Motor neuron (in vitro differentiated cells): Measurements from ENCODE around the gene PBX2. TPM values are rescaled to one million over a fixed set of nuclear protein-coding genes. Genes with fewer than 3 reads are reported as not detected.
"Not testable (repeated sequence)": the region's sequence is repeated elsewhere in the genome, so short reads cannot be mapped to it uniquely, and the experiment has no call there.

ENCODE experiments used
- ATAC-seq, 8 experiments: fragments of 200-7000 bp; cut with Tn5 transposase; replicated peaks in 6 of 8; 2 replicates each; pipeline ENCODE4 v1.8.0; 2021; ENCODE audit warnings: mild to moderate bottlenecking in 8 of 8, moderate library complexity in 8 of 8
- H3K27ac ChIP-seq, 2 donors: fragments of 250-450 bp; sonication (Bioruptor Pico); 2 replicates each; pipeline ENCODE4 v1.9.0; 2021; ENCODE audit warnings: antibody characterized with exemption in 2 of 2, mild to moderate bottlenecking in 2 of 2, moderate library complexity in 1 of 2
- H3K4me1 ChIP-seq, 2 donors: fragments of 250-450 bp; sonication (Bioruptor Pico); replicated peaks in 1 of 2; 2 replicates each; pipeline ENCODE4 v1.6.1; 2021; ENCODE audit warnings: antibody characterized with exemption in 2 of 2, mild to moderate bottlenecking in 2 of 2, moderate library complexity in 1 of 2
- H3K4me3 ChIP-seq, 5 donors: fragments of 250-450 bp; sonication (Bioruptor Pico); 2 replicates each; pipeline ENCODE4 v1.9.0; 2021; ENCODE audit warnings: antibody characterized with exemption in 5 of 5, mild to moderate bottlenecking in 5 of 5, moderate library complexity in 4 of 5
- WGBS, 10 experiments: fragments of 450-650 bp; shearing (Covaris generic); methylation state at CpG; one replicate each; pipeline ENCODE4 v1.0.0; 2022; 5-methylcytosine and 5-hydroxymethylcytosine counted together
- in situ Hi-C, 9 experiments: fragments of 400-800 bp; cut with MboI; loops; one replicate each; pipeline ENCODE4 v1.15.0; 2021; ENCODE audit warnings: low sequenced_read_pairs in 9 of 9, low pct_unique_long_range_greater_than_20kb in 2 of 9; ENCODE audit not compliant: unreplicated experiment in 9 of 9
- total RNA-seq, 8 experiments: library from RNA; unstranded; fragments of 300-600 nt; gene quantifications; 2 replicates each; pipeline versions ENCODE4 v1.2.3 to v1.2.4, GENCODE V29; 2022

PBX2 gene
- total RNA-seq, 8 experiments from 2014 or later, result 25.9 to 78.8 (median 48.0) TPM

DNA sequence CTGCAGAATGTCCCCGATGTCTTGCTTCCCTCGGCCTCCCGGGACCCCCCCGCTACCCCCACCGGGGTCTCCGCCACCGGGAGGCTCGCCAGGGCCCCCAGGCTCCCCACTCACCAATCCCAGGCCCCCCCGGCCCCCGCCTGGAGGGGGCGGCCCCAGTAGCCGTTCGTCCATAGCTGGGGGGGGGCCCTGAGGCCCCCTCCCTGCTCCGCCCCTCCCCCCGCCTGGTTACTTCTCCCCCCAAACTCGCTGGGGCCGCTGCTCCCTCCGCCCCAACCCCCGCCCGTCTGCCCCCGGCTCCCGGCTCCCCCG lies 304 bp downstream of the PBX2 start:
- peak overlapping the region; percentile 86 to 88 for H3K27ac ChIP-seq
- in situ Hi-C loops, result loop anchor here in 1 of 9 experiments (25.0 kb wide), 1 partner anchor 652 kb away; the partner anchor contains the start of genes ATP6V1G2, DDX39B, MCCD1 and NFKBIL1
- no CpG with 5 or more reads among the region's 23 CpGs for WGBS, 10 experiments

GRCh38 chr6:32189069-32189741 lies 797 bp downstream of the PBX2 start:
- peak overlapping the region; percentile 86 to 88 for H3K27ac ChIP-seq
- in situ Hi-C loops, result loop anchor here in 1 of 9 experiments (25.0 kb wide), 1 partner anchor 652 kb away; the partner anchor contains the start of genes ATP6V1G2, DDX39B, MCCD1 and NFKBIL1
- peaks cover 20 to 34% of the 10 kb centered on the region in 2 donors for H3K4me1 ChIP-seq
- peak in 5 of 8 experiments; percentile 9 to 62 (median 51) for ATAC-seq
- WGBS, 10 experiments, result 0% methylated on average over 1 of the region's 10 CpGs; no CpG with 5 or more reads in 8 of the 10 experiments
- H3K4me3 ChIP-seq, result peak overlapping the region; percentile 42 to 68 (median 65)

More for the DNA sequence above, 304 bp downstream of the PBX2 start:
- Histone ChIP-seq H3K4me1 (peaks cover 19 to 32% of the 10 kb centered on the region in 2 donors), H3K4me3 (peak overlapping the region; percentile 42 to 68 (median 65))
- ATAC-seq, result no peak

GRCh38 chr6:32188381-32189068 lies 1.5 kb downstream of the PBX2 start:
- H3K4me3 ChIP-seq, result peak overlapping the region; percentile 42 to 68 (median 65)
- peaks cover 21 to 36% of the 10 kb centered on the region in 2 donors for H3K4me1 ChIP-seq
- WGBS, 10 experiments, result 0 to 20% (median 14%) methylated on average over 1 to 2 of the region's 13 CpGs; no CpG with 5 or more reads in 5 of the 10 experiments
- H3K27ac ChIP-seq, result peak overlapping the region; percentile 86 to 88
- ATAC-seq, result peak; percentile 1 to 36 (median 14)
- in situ Hi-C loops, result loop anchor here in 1 of 9 experiments (25.0 kb wide), 1 partner anchor 651 kb away; the partner anchor contains the start of genes ATP6V1G2, DDX39B, MCCD1 and NFKBIL1

DNA sequence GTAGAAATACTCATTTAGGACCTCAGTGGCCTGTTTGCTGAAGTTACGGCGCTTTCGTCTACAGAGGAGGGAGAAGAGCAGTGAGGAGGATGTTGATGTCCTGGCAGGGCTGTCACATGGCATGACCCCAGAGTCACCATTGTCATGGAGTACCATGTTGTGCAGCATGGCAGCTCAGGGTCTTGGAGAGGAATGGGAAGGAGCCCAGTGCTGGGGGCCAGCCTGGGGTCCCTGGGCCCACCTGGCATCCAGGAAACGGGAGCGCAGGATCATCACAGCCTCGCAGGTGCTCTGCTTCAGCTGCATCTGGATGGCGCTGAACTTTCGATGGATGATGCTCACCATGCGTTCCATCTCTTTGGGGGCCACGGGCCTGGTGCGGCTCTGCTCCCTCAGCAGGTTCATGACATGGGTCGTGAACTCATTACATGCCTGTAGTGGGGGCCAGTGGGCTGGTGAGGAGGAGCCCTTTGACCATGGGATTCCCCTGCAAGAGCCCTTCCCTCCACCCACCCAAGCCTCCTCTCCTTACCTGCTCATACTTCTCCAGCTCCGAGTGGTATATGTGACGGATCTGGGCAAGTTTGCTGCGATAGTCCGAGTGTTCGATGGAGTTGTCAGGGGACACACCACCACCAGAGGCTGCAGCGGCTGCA lies 2.1 kb downstream of the PBX2 start:
- in situ Hi-C loops, result loop anchor here in 1 of 9 experiments (25.0 kb wide), 1 partner anchor 651 kb away; the partner anchor contains the start of genes ATP6V1G2, DDX39B, MCCD1 and NFKBIL1
- WGBS, 10 experiments, result 80 to 100% (median 98%) methylated on average over 2 to 5 of the region's 18 CpGs; no CpG with 5 or more reads in 6 of the 10 experiments
- ATAC-seq, result not testable (repeated sequence)

GRCh38 chr6:32187009-32187709 lies 2.8 kb downstream of the PBX2 start:
- peaks cover 21 to 36% of the 10 kb centered on the region in 2 donors for H3K4me1 ChIP-seq
- no peak overlapping the region for H3K4me3 ChIP-seq
- no peak for ATAC-seq
- H3K27ac ChIP-seq, result no peak overlapping the region
- 87 to 100% (median 90%) methylated on average over 2 to 5 of the region's 12 CpGs; no CpG with 5 or more reads in 5 of the 10 experiments for WGBS, 10 experiments
- in situ Hi-C loops, result loop anchor here in 1 of 9 experiments (25.0 kb wide), 1 partner anchor 650 kb away; the partner anchor contains the start of genes ATP6V1G2, DDX39B, MCCD1 and NFKBIL1

More for the DNA sequence above, 2.1 kb downstream of the PBX2 start:
- Histone ChIP-seq H3K4me1 (peaks cover 21 to 36% of the 10 kb centered on the region in 2 donors), H3K4me3 (peak overlapping the region in 4 of 5 donors; percentile 42 to 68 (median 62))
- not testable (repeated sequence) for H3K27ac ChIP-seq

- 33 to 100% (median 75%) methylated on average over 3 to 6 of the region's 10 CpGs; no CpG with 5 or more reads in 3 of the 10 experiments for WGBS, 10 experiments
- H3K4me3 ChIP-seq, ATAC-seq: not testable (repeated sequence)
- Histone ChIP-seq H3K4me1 (peaks cover 21 to 36% of the 10 kb centered on the region in 2 donors), H3K27ac (peak overlapping the region in 1 of 2 donors; percentile 56)
- in situ Hi-C loops, result loop anchor here in 1 of 9 experiments (25.0 kb wide), 1 partner anchor 649 kb away; the partner anchor contains the start of genes ATP6V1G2, DDX39B, MCCD1 and NFKBIL1
Measured at GRCh38 chr6:32186151-32186840, 3.7 kb downstream of the PBX2 start.

DNA sequence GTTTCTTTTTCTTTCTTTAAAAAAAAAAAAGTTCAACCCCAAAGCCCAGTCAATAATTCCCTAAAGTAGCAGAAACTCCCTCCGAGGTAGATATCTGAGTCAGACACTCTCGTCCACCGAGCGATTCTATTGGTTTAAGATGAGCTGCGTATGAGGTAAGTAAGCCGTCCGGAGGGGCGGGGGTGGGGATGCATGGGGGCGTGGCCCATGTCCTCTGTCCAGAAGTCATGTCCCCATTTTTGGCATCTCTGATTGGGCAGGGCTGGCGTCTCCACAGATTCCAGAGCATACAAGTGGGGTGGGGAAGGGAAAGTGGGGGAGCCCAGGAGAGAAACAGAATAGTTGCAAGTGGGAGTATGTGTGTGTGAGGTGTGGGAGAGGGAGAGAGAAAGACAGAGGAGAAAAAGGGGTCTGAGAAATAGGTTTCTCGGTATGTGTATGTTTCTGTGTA lies 4.3 kb downstream of the PBX2 start:
- in situ Hi-C loops, result loop anchor here in 1 of 9 experiments (25.0 kb wide), 1 partner anchor 648 kb away; the partner anchor contains the start of genes ATP6V1G2, DDX39B, MCCD1 and NFKBIL1
- H3K4me1 ChIP-seq, result peaks cover 15 to 33% of the 10 kb centered on the region in 2 donors
- WGBS, 10 experiments, result 0 to 60% (median 1%) methylated on average over 1 to 9 of the region's 11 CpGs; no CpG with 5 or more reads in 6 of the 10 experiments
- H3K27ac ChIP-seq, result peak overlapping the region in 1 of 2 donors; percentile 56
- peak; percentile 18 to 74 (median 36) for ATAC-seq
- not testable (repeated sequence) for H3K4me3 ChIP-seq

DNA sequence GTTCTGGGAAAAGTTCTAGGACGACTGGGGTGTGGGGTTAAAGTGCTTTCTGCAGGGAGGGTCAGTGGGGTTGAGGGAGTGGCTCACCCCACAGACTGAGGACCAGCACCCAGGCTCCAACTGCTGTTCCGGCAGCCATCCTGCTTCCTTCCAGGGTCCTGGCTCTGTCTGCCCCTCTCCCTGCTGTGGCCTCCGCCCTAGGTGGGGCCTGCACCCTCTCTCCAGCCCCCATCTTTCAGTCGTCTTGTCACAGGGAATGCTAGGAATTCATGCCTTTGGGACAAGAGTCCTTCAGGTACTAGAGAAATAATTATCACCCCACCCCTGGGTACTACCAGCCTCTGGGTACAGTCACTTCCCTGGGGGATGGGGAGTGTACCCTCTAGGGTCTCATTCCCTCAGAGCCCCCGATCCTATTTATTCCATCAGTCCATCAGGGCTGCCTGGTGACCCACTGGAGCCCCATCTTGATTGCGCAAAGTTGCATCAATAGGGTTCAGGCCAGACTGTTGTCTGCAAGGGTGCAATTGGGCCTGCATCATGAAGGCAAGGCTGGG lies 5.8 kb downstream of the PBX2 start, which contains the start of gene AGER:
AGER (minus strand) TSS at position 170 of the 557 bp plus-strand sequence; CDS start at position 139, 31 bp downstream.
- Histone ChIP-seq H3K4me3 (no peak within 1 kb of the TSS), H3K4me1 (peaks cover 18 to 38% of the 10 kb centered on the region in 2 donors), H3K27ac (peak within 1 kb of the TSS; percentile 37 to 66)
- ATAC-seq, result no peak
- in situ Hi-C loops, result loop anchor here in 1 of 9 experiments (25.0 kb wide), 1 partner anchor 647 kb away; the partner anchor contains the start of genes ATP6V1G2, DDX39B, MCCD1 and NFKBIL1
- 0 to 100% (median 93%) methylated on average over 1 to 2 of the region's 6 CpGs; no CpG with 5 or more reads in 5 of the 10 experiments for WGBS, 10 experiments

DNA sequence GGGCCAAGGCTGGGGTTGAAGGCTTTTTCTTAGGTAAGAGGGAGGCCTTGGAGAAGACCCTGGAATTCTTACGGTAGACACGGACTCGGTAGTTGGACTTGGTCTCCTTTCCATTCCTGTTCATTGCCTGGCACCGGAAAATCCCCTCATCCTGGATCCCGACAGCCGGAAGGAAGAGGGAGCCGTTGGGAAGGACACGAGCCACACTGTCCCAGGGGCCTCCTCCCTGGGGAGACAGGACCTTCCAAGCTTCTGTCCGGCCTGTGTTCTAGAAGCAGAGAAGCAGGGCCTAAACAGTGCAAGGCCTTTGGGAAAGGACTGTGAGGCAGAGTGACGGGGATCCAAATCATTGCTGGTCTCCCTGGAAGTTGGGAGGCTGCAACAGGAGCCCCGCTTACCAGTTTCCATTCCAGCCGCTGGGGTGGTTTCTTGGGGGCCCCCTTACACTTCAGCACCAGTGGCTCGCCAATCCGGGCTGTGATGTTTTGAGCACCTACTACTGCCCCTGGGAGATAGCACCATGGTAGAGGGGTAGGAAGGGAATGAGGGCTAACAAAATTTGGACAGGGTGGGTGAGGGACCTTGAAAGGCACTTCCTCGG lies 6.4 kb downstream of the PBX2 start:
- Histone ChIP-seq H3K27ac (peak overlapping the region; percentile 12 to 37), H3K4me3 (no peak overlapping the region), H3K4me1 (peaks cover 20 to 36% of the 10 kb centered on the region in 2 donors)
- WGBS, 10 experiments, result 77 to 100% (median 98%) methylated on average over 1 to 9 of the region's 15 CpGs; no CpG with 5 or more reads in 2 of the 10 experiments
- in situ Hi-C loops, result loop anchor here in 1 of 9 experiments (25.0 kb wide), 1 partner anchor 646 kb away; the partner anchor contains the start of genes ATP6V1G2, DDX39B, MCCD1 and NFKBIL1
- no peak for ATAC-seq

- Histone ChIP-seq H3K27ac (no peak overlapping the region), H3K4me3 (no peak overlapping the region), H3K4me1 (peaks cover 15 to 31% of the 10 kb centered on the region in 2 donors)
- in situ Hi-C loops, result loop anchor here in 1 of 9 experiments (25.0 kb wide), 1 partner anchor 646 kb away; the partner anchor contains the start of genes ATP6V1G2, DDX39B, MCCD1 and NFKBIL1
- ATAC-seq, result no peak
- WGBS, 10 experiments, result 80 to 100% (median 82%) methylated on average over 1 to 2 of the region's 3 CpGs; no CpG with 5 or more reads in 7 of the 10 experiments
Measured at GRCh38 chr6:32183030-32183429, 7.0 kb downstream of the PBX2 start.
